Right lung (tissue), 10 donors: ENCODE data around the gene SMIM20. TPM values are rescaled to one million over a fixed set of nuclear protein-coding genes. Genes with fewer than 3 reads are reported as not detected.
"Not testable (repeated sequence)": the region's sequence is repeated elsewhere in the genome, so short reads cannot be mapped to it uniquely, and the experiment has no call there.

Experiments used
- DNase-seq, 2 donors: peaks; one replicate each; pipeline ENCODE4 v3.0.0-alpha.2; 2013
- long read RNA-seq, 8 donors: transcript quantifications; one replicate each; lab custom pipeline, GENCODE V29; 2026
- polyA plus RNA-seq, 5 donors: library from polyadenylated mRNA; unstranded; fragments of 120-200 nt; gene quantifications; one replicate each; pipeline versions ENCODE4 v1.2.1 to v1.2.3, GENCODE V29; 2013; ENCODE audit warnings: inconsistent platforms in 1 of 5, low replicate concordance in 1 of 5; ENCODE audit not compliant: insufficient read length in 5 of 5, insufficient read depth in 1 of 5

SMIM20 gene
- polyA plus RNA-seq: 10 to 100 TPM; 37.8 to 52.2 (median 44.0) TPM
- long read RNA-seq, donor 1, transcript SMIM20-201 (3 exons, 935 nt): major isoform, 44 of 65 reads
- long read RNA-seq, donor 1, partial matches to known transcripts: 19 of 65 reads
- long read RNA-seq, donor 1, other reads (novel, unspliced or antisense): 0 of 65 reads
- long read RNA-seq, donor 2, transcript SMIM20-201 (3 exons, 935 nt): major isoform, 24 of 33 reads
- long read RNA-seq, donor 2, partial matches to known transcripts: 7 of 33 reads
- long read RNA-seq, donor 2, other reads (novel, unspliced or antisense): 0 of 33 reads
- long read RNA-seq, donor 3, transcript SMIM20-201 (3 exons, 935 nt): major isoform, 38 of 39 reads
- long read RNA-seq, donor 3, partial matches to known transcripts: 0 of 39 reads
- long read RNA-seq, donor 3, other reads (novel, unspliced or antisense): 0 of 39 reads
- long read RNA-seq, donor 4, transcript SMIM20-201 (3 exons, 935 nt): major isoform, 27 of 37 reads
- long read RNA-seq, donor 4, partial matches to known transcripts: 10 of 37 reads
- long read RNA-seq, donor 4, other reads (novel, unspliced or antisense): 0 of 37 reads
- long read RNA-seq, donor 5, transcript SMIM20-201 (3 exons, 935 nt): major isoform, 54 of 74 reads
- long read RNA-seq, donor 5, partial matches to known transcripts: 16 of 74 reads
- long read RNA-seq, donor 5, other reads (novel, unspliced or antisense): 0 of 74 reads
- long read RNA-seq, donor 6, transcript SMIM20-201 (3 exons, 935 nt): major isoform, 43 of 45 reads
- long read RNA-seq, donor 6, partial matches to known transcripts: 0 of 45 reads
- long read RNA-seq, donor 6, other reads (novel, unspliced or antisense): 0 of 45 reads
- long read RNA-seq, donor 7, transcript SMIM20-201 (3 exons, 935 nt): major isoform, 21 of 22 reads
- long read RNA-seq, donor 7, partial matches to known transcripts: 0 of 22 reads
- long read RNA-seq, donor 7, other reads (novel, unspliced or antisense): 0 of 22 reads
- long read RNA-seq, donor 8, transcript SMIM20-201 (3 exons, 935 nt): major isoform, 9 of 9 reads
- long read RNA-seq, donor 8, partial matches to known transcripts: 0 of 9 reads
- long read RNA-seq, donor 8, other reads (novel, unspliced or antisense): 0 of 9 reads

DNA sequence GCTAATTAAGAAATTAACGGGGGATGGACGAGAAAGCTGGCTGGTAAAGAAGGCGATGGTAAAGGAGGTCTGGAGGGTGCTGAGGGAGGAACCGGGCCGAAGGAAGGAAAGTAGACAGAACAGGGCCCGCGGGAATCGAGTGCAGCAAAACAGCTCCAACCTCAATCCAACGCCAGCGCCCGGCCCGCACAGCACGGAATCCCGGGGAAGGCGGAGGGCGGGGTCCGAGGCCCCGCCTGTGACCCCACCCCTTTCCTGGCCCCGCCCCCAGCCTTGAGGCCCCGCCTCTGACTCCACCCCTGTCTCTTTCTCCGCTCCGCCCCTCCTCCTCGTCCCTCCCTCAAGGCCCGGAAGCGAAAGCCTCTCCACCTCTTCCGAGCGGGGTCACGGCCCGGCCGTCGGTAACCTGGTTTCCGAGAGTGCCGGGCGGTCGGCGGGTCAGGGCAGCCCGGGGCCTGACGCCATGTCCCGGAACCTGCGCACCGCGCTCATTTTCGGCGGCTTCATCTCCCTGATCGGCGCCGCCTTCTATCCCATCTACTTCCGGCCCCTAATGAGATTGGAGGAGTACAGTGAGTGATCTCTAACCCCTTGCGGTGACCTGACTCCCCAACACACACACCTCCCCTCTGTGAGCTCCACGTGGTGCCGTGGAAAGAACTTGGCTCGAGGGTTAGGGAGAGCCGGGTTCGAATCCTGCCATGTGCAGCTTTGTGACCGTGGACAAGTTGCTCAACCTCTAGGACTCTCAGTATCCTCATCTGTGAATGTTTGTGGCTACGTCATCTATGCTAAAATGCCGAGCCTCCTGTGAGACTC lies at the start of gene SMIM20:
Gene SMIM20, plus strand, starts transcription at position 370 of the 819 bp plus-strand sequence. Its CDS starts 94 bp downstream, at position 464.
- peak; percentile 89 for DNase-seq

DNA sequence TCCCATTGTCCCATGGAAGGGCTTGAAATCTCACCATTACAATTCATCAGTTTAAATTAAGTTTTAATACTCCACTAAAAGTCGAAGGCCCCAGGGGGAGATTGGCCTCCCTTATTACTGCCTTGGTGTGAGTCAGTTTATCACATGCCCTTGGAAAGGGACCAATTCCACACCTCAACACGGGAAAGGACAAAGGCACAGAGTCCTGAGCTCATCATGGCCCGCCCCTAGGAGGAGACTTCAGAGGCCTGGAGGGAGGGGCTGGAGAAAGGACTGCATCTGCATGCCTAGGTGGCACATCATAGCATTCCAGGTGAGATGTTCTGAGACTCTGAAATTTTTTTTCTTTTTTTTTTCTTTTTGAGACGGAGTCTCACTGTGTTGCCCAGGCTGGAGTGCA lies 48.4 kb upstream of the SMIM20 start:
- no peak for DNase-seq

DNA sequence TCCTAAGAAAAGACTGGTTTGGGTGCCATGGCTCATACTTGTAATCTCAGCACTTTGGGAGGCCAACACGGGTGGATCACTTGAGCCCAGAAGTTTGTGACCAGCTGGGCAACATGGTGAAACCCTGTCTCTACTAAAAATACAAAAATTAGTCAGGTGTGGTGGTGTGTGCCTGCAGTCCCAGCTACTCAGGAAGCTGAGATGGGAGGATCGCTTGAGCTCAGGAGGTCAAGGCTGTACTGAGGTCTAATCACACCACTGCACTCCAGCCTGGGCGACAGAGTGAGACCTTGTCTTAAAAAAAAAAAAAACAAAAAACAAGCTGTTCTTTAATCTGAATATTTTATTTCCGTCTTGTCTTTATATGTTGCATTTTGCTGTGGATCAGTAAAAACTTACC lies 47.6 kb upstream of the SMIM20 start:
- not testable (repeated sequence) for DNase-seq

DNA sequence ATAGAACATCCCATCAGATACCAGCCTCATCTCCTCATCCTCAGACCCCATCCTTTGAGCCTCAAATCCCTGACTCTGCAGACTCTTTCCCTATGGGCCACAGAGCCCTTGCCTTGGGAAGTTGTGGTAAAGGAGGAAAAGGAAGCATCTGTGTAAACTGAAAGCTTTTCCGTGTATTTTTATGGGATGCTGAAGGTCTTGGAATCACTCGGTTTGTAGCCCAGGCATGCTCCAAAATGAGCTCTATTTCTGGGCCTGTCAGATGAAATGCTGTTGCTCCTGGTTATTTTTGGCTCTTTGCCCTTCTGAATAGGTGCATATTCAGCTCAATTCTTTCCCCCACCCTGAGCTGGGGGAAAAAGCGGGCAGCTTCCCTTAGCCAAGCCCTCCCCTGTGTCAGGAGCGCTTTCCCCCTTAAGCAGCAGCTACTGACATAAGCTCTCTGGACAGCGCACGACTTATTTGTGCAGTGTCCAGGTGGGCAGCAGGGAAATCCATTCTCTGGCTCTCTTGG lies 46.2 kb upstream of the SMIM20 start:
- DNase-seq: no peak

DNA sequence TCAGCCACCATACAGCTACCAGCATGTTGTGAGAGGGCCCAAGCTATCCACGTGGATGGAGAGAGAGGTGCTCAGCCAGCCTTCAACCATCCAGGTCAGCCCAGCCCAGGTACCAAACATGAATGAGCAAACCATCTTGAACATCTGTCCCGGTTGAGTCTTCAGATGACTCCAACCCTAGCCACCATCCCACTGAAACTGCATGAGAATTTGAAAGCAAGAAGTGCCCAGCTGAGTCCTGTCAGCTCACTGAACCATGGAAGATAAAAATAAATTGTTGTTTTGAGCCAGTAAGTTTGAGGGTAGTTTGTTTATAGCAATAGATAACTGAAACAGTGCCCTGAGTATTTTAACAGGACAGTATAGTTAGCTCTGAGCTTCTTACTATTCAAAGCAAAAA lies 43.9 kb upstream of the SMIM20 start:
- no peak for DNase-seq

DNA sequence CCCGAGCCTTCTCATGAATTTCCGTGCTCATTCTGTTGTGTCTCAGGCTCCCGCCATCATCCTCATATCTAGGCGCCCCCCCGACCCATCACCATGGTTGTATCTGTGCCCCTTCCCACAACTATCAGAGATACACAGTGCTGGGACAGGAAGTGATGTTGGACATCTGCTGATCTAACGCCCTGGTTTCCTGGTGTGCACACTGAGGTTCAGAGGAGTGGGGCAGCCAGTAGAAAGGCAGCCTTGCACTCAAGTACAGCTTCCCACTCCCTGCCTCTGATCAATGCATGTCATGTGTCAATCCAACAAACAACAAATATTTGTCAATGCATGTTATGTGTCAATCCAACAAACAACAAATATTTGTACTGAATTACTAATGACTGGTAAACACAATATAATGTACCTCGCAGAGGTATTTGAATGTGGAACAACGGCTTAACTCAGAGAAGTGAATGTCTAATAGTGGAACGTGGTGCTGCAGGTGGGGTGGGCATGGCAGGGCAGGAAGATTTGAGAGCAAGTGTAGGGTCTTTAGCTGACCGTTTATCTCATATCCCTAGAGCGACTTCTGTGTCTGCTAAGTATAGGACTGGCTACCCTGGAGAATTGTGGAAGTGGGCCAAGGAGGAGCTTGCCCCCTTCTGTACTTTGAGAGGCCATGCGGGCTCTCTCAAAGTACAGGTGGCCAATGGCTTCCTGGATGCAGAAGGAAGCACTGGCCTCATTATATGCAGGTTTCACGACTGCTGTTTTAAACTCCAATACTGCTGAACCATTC lies 41.0 kb upstream of the SMIM20 start:
- no peak for DNase-seq

DNA sequence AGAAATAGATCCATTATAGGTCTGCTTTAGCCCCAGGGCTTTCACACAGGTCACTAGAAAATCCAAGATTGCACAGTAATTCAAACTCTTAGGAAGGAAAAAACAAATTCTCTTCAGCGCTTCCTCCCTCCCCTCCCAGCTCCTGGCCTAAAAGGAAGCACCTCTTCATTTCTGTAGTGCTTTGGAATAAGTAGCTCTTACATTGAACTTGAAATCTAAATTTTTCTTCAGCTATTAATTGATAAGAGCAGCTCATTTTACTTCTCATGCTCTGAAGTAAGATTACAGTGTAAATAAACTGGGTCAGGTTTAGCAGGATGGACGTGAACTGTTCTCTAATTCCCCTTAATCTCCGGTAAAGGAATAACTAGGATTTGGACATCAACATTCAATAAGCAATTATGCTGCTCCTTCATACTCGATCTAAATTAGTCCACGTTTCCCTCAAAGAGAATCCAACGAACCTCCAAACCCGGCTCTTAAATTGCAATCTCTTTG lies 40.3 kb upstream of the SMIM20 start:
- no peak for DNase-seq

DNA sequence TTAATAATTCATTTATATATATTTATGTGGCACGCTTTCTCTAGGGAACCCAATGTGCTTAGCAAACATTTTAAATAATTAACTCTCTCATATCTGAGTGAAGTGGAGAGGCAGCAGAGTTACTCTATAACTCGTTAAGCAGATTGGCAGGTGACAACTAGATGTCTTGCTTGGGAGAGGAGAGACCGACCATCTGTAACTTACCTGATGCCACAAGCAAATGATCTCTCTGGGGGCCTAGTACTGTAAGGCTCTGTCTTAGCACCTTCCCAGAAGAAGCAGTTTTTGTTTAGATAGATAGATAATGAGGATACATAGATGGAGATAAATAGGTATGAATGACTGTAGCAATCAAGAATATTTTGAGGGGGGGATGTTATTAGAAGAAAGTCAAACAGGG lies 39.4 kb upstream of the SMIM20 start:
- DNase-seq: no peak

DNA sequence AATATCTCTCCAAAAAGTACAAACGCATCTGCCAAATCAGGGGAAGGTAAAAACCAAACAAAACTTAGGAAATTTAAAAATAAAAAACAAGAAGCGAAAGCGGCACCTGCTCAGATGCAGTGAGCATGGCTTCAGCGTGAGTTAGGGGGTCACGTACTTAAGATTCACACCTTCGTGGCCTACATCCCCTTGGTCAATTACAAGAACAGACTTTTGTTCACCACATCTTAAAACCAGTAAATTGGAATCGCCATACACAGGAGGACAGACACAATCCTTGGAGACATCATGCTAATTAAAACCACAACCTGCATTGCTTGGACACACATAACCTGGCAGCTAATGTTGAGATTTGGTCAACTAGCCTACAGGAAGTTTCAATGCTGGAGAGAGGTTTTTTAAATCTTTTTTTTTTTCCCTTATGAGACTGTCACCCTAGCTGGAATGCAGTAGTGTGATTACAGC lies 38.7 kb upstream of the SMIM20 start:
- DNase-seq: no peak

DNA sequence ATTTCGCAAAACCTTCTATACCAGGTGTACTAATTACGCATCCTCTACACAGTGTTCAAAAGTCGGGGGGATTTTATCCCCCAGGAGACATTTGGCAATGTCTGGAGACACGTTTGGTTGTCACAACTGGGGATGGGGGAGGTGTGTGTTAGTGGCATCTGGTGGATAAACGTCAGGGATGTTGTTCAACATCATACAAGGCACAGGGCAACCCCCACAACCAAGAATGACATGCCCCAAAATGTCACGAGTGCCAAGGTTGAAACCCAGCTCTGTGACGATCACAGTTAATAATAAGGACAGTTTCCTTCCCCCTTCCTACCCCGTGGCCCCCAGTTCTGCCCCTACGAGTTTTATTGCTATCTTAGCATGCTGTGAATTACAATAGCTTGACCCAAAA lies 35.3 kb upstream of the SMIM20 start:
- no peak for DNase-seq

DNA sequence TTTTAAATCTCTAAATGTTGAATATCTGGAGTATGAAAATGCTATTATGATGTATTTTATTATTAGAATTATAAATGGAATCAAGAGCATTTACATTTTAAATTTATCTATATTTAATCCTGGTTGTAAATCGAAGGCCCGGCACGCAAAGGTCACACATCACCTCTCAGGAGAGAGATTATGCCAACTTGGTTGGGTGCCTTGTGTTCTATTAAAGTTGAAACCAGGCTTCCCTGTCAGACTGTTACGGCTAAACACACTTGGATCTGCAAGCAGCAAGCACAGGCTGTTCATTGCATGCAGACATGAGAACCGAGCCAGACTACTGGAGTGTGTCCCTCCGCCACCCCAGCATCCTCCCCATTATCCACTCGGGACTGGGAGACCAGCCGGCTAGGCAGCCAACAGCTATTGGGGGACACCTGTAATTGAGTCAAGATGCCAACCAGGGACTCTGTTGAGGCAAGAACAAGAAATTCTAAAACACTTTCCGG lies 34.9 kb upstream of the SMIM20 start:
- no peak for DNase-seq

DNA sequence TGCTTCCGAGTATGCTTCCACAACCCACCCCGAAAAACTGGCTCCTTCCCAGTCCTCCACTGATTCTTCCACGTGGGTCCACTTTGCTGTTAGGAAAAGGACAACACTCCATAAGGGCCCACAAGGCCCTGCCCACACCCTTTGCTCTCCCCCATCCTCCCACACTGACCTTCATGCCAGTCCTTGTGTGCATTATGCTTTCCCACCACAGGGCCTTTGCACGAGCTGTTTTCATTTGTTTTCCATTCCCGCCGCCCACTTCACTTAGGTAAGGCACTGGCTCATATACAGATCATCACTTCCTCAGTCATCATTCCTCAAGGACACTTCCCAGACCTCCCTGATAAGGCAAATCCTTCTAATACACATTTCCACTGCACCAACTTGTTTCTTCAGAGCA lies 34.4 kb upstream of the SMIM20 start:
- no peak for DNase-seq

DNA sequence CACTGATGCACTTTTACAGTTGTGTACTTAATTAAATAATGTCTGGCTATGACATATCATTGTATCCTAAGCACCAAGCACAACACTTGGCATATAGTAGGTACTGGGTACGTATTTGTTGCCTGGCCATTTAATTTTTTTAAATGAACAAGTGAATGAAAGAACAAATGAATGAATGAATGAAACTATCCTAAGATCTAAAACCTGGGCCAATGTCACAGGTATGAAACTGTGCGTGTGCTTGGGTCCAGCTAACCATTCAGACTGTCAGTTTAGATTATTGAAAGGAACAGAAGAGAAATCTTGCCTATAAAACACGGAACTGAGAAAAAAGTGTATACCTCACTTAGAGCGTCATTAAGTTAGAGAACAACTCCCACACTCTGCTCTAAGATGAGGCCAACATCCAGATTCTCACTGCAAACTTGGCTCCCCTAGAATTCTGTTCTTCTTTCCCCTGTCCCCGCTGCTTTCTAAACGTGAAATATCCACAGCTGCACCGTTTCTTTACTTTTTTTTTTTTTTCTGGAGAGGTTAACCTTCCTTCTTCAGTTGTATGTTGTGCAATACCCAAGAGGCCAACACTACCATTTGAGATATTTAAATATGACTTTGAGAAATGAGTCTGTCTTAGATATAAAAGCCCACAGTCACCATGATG lies 33.9 kb upstream of the SMIM20 start:
- DNase-seq: no peak

DNA sequence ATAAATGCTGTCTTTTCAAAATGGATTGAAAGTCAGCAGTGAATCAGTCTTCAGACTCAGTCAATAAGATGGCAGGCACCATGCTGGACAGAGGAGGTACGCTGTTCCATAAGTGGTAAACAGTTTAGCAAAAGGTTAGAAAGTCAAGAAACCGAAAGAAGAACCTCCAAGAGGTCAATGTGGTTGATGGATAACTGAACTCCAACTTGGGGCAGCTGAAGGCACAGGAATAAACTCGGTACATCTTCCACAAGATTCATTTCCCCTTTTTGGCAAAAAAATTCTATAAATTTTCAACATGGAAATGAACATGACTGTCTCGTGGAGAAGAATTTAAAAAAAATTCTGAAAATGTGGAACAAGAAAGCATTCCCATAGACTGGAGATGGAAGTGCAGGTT lies 32.8 kb upstream of the SMIM20 start:
- DNase-seq: no peak

DNA sequence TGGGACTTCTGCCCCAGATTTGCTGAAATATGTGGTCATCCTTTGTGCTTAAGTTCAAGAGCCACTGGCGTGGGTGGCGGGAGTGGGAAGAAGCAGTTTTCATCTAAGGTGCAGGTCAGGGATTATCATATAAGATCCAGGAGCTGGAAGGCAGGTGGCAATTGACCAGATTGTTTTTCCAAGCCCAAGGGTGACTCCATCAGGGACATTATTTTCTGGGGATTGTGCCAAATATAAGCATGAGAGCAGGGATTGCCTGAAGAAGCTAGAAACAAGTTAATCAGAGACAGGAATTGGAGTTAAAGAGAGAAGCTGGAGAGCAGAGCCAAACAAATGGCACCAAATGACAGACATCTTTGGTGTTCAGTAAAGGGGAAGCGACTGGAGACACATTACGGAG lies 31.8 kb upstream of the SMIM20 start:
- no peak for DNase-seq

DNA sequence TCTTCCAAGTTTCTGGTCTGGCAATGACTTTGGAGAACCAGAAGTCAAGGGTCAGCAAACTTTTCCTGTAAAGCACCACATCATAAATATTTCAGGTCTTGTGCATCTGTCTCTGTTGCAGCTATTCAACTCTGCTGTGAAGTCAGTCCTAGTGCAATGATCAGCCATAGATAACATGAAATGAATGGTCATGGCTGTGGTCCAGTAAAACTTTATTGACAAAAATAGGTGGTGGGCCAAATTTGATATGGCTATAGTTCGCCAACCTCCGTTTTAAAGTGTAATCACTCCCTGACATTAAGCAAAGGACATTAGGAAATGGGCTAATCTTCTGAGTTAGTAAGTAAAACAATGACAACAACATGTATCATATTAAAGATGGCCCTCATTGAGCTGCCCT lies 30.5 kb upstream of the SMIM20 start:
- DNase-seq: no peak

DNA sequence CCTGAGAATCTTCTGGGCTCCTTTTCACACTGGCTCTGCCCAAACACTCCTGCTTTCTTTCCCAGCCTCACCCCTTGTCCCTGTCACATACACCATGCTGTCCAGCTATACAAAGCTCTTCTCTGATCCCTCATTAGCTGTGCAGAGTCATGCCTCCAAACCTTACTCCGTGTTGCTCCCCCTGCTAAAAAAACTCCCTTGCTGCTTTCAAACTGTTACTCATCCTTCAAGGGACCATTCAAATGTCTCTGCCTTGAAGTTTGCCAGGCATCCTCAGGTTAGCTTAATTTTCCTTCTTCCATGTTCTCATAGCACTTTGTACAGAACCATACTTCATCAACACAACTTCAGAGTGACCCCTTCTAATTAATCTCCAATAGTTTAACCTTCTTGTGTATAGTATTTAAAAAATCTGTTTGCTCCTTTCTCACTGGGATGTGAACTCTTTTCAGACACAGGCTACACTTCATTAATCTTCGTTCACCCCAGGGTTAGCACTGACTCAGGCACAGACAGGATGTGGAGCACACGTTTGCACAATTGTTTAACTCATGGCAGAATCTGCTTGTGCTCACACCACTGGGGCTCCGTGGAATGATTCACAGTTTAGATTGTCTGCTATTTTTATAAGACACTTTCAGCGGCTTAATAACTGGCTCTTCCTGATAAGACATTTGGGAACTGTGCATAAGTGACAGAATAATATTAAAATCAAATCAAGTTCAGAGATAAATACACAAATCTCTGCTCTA lies 29.8 kb upstream of the SMIM20 start:
- no peak for DNase-seq

DNA sequence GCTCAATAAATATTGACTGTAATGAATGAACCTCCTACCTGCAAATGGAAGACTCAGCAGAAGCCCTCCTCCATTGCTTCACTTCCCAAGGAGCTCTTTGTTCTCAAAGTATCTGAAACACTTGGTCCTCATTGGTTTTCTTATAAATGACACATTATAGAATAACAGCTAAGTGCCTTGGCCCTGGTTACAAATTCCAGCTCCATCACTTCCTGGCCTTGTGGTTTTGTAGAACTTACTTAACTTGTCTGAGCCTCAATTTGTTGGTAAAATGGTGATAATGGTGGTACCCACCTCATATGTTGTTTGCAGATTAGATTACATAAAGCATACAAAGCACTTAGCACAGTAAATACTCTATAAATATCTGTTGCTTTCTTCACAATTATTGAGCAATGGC lies 25.2 kb upstream of the SMIM20 start:
- DNase-seq: no peak
